Cortex of kidney (tissue), 1 donor: ENCODE results near the gene PKP1.

Source experiments
- DNase-seq: peaks from one replicate; lab custom pipeline; 2025; lab: John Stamatoyannopoulos, UW

PKP1 gene

DNA sequence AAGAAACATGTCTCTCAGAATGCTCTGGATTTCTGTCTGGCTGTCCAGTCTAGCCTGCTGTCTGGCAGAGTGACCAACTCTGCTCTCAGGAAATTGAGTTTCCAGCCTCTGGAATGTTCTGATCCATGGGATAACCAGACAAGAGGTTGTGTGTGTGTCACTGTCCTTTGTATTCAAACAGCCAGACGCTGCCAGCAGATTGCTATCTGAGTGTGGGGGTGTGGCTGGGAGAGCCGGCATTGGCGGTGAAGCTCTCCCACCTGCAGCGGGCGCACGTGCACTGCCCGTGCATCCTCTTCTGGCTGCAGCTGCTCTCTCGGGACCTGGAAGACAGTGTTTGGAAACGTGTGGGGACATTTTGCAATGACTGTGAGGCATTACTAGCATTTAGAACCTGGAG lies 26.1 kb downstream of the PKP1 start:
- DNase-seq = no peak

DNA sequence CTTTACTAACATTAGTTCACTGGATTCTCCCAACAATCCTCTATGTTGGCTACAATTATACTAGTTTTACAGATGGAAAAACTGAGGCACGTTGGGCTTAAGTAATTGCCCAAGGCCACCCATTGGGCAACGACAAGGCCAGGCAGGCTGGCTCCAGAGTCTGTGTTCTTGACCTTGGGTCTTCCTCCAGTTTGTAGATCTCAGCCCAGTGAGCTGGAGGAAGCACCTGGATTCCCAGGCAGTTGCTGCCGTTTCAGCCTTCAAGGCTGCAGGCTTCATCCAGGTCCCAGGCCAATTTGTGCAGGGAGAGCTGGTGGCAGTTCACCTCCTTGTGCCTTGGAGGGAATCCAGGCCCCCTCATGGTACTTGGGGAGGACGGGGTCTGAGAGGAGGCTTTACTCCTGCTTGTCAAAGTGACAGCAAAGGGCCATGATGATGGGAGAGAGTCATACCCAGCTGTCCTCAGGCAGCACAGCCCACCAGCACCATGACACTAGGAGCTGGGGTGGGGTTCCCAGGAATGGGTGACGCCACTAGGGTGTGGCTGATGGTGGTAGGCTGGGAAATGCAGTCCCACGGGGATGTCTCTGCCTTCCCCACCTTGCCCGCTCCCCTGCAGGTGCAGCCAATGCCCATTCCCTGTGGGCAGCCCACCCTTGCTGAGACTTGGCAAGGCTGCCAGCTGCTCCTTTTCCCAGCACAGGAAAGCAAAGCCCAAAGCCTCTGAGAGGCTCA lies 27.1 kb downstream of the PKP1 start:
- DNase-seq = no peak

DNA sequence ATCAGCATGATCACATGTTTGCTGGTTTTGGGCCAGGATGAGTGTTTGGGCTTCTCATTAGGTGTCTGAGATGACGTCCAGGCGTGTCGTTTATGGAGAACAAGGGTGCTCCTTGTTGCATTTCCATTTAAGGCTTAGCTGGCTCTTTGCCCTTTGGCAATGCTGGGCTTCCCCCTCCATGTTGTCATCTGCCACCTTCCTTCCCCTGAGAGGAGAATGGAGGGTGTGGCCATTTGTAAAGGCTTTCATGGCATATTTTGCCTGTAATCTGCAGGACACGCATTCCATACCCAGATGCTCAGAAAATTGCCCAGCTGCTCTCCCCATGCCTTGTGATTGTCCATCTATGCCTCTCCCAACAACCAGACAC lies 27.7 kb downstream of the PKP1 start:
- DNase-seq = no peak

DNA sequence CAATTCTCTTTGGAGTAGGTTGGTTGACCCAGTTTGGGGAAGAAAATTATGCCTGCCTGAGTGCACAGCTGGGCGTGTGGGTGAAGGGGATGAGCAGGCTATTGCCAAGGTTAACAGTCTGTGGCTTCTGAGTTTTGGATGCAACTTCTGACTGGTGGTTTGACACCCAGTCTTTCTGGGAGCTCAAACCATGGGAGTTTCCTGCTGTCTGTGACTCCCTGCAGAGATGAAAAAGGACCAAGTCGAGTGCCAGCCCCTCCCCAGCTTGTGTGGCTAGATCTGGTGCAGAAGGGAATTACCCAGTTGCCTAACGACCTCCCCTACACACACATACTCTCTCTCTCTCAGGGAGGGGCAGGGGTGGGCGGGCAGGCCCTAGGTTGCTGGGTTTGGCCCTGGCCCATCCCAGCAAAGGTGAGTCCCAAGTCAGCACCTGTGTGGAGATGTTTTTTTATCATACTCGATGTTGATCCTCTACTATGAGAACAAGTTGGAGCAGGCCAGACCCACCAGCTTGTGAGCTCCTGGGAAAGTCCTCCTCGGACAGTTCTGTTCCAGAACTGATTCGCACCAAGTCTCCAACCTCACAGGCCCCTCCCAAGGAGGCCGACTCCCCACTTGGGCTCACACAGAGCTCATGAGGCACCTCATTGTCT lies 28.2 kb downstream of the PKP1 start:
- DNase-seq = no peak

DNA sequence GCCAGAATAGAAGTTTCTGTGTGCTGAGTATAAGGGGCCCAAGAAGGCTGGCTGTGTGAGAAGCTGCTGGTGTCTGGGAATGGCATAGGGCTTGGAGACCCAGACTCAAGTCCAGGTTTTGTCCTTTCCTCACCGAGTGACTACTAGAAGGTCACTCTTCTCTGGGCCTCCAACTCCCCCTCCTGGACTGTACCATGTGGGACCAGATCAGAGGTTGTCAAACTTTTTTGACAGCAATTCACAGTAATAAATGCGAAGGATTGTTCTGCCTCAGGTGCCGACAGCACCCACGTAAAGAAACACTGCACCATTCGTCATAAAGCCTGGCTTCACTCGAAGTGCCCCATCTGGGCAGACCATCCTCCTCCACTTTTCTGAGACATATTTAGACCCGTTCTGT lies 29.0 kb downstream of the PKP1 start:
- DNase-seq = no peak

DNA sequence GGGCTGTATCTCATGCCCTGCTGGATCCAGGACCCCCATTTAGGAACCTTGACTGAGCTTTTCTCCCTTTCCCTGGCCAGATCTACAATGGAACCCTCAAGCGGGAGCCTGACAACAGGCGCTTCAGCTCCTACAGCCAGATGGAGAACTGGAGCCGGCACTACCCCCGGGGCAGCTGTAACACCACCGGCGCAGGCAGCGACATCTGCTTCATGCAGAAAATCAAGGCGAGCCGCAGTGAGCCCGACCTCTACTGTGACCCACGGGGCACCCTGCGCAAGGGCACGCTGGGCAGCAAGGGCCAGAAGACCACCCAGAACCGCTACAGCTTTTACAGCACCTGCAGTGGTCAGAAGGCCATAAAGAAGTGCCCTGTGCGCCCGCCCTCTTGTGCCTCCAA lies 29.8 kb downstream of the PKP1 start:
- no peak for DNase-seq

DNA sequence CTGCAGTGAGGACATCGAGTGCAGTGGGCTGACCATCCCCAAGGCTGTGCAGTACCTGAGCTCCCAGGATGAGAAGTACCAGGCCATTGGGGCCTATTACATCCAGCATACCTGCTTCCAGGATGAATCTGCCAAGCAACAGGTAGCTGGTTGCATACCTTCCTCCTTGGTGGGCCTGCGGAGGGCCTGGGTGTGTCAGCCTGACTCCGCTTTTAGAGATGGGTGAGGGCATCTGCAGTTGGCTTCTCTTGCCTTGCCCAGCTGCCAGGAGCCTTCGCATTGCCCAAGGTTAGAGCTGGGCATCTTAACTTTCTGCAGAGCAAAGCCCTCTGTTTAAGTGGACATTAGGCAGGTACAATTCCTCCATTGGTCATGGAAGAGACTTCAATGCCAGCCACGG lies 33.2 kb downstream of the PKP1 start:
- no peak for DNase-seq

DNA sequence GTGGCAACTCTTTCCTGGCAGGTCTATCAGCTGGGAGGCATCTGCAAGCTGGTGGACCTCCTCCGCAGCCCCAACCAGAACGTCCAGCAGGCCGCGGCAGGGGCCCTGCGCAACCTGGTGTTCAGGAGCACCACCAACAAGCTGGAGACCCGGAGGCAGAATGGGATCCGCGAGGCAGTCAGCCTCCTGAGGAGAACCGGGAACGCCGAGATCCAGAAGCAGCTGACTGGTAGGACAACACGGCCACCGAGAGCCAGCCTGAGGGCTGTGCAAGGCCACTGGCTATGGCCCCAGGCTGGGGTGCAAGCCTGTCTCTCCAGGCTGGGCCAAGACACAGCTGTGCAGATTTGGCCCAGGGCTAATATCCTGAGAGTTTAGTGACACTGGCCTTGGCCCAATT lies 34.2 kb downstream of the PKP1 start:
- DNase-seq = no peak

DNA sequence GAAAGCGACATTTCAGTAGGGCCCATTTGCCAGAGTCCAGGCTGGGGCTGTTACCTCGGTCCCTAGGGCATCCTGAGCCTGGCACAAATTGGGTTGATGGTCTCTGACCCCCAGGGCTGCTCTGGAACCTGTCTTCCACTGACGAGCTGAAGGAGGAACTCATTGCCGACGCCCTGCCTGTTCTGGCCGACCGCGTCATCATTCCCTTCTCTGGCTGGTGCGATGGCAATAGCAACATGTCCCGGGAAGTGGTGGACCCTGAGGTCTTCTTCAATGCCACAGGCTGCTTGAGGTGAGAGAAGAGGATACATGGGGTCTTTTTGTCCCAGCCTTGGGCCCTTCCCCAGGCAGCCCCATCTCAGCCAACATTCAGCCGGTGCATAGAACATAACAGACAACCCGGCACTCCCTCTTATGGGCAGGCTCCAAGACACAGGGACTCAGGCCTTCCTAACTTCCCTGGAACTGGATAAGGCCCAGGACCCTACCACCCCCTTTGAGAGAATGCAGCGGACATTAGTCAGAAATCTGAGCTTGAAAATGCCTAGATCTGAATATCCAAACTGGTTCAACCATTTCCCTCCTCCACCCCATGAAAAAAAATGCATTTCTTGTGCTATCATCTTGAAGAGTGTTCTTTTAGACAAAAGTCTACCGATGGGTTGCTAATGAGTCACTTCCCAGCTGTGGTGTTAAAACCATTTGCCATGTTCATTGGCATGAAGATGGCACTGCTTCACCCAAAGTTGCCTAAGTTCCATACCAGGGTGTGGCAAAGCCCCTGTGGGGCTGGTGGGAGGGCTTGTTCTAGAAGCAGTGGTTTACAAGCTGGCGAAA lies 35.4 kb downstream of the PKP1 start:
- DNase-seq = no peak

DNA sequence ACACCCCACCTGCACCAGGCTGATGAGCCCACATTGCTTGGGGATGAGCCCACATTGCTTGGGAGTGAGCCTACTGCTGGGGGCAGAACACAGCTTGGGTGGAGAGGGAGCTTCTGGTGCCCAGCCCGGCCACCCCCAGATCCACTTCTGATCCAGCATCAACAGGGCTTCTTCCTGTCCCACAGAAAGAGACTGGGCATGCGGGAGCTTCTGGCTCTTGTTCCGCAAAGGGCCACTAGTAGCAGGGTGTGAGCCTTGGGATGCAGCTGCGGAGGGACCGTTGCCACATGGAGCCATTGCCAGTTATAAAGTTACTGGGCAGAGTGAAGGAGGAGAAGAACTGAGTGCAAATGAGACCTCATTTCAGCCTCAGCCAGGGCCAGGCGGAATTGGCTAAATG lies 36.3 kb downstream of the PKP1 start:
- DNase-seq = no peak

DNA sequence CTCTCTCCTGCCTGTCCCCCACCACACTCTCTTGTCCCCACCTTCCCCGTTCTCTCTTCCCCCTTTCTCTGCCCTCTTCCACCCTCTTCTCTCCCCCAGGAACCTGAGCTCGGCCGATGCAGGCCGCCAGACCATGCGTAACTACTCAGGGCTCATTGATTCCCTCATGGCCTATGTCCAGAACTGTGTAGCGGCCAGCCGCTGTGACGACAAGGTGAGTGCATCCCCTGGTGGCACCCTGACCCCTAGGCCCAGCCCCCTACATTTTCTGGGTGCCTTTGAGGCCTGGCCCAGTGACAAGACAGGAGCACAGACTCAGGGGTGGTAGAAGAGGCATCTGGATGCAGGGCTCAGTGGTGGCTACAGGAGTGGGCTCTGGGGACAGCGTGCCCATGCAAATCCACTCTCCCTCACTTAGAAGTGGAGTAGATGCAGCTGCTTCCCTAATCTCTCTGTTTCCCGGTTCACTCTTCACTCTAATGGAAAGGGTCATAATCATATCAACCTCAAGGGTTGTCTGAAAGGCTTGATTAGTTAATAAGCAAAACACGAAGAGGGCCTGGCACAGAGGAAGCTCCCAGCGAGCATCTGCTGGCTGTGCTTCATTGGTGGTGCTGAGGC lies 37.0 kb downstream of the PKP1 start:
- no peak for DNase-seq

DNA sequence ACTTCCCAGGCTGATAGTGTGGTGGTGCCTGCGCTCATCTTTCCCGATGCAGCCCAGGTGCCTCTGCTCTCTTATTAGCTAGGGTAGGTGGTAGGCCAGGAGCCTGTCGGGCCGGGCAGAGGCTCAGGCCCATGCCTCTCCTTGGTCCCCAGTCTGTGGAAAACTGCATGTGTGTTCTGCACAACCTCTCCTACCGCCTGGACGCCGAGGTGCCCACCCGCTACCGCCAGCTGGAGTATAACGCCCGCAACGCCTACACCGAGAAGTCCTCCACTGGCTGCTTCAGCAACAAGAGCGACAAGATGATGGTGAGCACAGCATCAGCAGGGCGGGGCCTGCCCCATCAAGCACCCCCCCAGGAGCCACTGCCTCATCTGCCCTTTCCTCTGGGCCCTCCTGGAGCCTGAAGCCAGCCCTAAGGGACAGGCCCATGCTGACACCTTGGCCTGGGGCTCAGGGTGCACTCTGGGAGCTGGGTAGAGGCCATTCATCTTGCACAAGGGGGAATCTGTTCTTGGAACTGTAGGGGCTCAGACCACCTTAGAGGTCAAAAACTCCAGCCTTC lies 38.6 kb downstream of the PKP1 start:
- no peak for DNase-seq

DNA sequence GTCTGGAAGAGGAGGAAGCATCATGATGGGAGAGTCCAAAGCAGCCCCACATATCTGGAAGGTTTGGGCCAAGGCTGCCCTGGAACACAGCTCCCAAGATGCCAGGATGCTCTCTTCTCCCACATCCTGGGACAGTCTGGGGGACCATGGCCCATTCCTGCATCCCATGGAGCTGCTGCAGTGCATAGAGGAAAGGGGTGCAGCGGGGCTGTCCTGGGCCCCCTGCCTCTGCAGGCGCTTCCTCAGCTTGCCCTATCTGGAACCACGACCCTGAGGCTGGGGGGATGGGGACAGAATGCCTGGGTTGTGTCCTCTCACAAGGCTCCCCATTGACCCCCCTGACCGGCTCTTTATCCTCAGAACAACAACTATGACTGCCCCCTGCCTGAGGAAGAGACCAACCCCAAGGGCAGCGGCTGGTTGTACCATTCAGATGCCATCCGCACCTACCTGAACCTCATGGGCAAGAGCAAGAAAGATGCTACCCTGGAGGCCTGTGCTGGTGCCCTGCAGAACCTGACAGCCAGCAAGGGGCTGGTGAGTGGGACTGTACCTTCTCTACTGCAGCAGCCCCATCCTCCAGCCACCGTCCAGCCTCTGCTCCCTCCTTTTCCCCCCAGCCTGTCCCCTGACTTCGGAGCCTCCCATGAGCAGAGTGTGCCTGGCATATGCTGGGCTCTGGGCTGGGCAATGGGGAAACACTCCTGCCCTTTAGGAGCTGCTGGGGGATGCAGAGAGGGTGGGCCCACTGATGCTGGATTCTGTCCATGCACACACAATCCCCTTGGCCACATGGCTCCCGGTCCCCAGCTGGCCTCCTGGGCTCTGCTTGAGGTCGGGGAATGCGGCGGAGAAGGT lies 39.6 kb downstream of the PKP1 start:
- no peak for DNase-seq

DNA sequence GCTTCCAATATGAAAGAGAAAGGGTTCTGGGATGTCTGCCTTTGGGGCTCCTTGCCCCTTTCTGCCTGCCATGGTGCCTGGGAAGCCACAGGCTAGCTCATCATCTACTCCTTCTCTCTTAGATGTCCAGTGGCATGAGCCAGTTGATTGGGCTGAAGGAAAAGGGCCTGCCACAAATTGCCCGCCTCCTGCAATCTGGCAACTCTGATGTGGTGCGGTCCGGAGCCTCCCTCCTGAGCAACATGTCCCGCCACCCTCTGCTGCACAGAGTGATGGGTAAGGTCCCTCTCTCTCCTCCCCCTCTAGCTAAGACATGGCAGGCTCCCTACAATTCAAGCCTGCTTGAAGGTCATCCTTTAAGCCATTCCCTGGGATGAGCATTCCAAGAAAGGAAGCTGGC lies 41.0 kb downstream of the PKP1 start:
- no peak for DNase-seq

DNA sequence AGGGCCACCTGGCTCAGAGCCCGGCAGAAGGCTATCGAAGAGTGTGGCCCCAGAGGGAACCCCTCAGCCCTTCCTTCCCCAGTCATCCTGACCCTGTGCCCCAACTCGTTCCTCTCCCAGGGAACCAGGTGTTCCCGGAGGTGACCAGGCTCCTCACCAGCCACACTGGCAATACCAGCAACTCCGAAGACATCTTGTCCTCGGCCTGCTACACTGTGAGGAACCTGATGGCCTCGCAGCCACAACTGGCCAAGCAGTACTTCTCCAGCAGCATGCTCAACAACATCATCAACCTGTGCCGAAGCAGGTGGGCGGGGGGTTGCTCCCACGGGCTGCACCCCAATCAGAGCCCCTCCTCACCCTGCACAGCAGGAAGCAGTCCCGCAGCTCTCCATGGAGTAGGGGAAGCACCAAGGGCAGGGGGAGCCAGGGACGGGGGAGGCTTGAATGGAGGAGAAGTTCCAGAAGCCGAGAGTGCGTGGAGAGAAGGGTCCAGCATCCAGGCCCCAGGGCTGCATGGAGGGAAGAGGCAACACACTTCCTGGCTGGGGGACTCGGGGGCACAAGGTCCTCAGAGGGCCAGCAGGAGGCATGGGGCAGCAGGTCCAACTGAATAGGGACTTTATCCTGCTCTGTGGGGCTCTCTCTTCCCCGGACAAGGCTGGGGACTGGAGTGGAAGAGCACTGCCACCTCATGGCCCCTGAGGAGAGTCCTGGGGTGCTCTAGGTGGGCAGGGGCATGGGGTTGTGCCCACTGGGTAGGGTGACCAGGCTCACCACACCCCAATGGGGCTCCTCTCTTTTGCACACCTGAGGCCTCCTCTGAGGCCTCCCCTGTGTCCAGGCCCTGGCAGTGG lies 41.7 kb downstream of the PKP1 start:
- DNase-seq = no peak

DNA sequence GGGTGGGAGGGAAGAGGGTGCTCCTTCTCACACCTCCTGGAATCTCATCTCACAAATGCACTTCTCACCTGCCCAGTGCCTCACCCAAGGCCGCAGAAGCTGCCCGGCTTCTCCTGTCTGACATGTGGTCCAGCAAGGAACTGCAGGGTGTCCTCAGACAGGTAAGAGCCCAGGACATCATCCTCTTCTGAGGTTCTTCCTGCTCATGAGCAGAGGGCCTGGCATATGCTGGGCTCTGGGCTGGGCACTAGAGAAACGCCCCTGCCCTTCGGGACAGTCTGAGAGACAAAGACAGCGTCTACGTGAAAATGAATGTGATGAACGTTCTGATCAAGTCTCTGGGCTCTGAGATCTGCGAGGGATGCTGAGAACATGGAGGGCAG lies 42.4 kb downstream of the PKP1 start:
- DNase-seq = no peak

DNA sequence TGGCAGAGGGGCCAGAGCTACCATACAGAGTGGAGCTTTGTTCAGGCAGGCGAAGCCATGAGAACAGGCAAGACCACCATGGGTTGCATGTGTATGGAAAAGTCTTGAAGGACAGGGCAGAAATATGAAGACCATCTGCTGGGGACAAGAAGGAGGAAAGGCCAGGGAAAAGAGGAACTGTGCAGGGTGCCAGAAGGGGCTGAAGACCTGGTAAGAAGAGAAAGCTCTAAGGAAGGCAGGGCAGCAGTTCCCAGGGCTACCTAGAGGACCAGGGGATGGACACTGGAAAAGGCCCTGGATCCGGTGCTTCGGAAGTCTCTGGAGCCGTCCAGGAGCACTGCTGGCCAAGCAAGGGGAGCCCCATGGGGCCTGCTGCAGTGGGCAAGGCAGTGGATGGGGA lies 43.4 kb downstream of the PKP1 start:
- DNase-seq = no peak

DNA sequence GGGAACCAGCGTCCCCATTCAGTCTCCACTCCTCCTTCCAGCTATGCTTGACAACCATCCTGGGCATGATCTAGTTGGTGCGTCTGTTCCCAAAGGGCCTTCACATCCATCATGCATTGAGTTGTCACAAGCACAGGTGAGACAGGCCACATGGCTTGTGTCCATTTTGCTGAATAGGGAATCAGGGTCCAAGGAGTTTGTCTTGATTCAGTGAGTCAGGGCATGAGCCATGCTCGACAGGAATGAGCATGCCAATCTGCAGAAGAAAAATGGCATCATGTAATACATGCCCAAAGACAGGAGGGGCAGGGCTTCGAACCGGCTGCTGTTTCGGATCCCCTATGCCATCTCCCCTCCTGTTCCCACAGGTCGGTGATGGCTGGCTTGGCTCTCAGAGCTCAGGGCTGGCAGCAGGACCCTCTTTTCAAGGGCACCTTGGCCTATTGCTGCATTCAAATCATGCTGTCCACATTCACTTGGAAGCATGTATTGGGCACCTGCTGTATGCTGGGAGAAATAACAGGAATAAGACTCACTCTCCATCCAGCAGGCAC lies 44.5 kb downstream of the PKP1 start:
- DNase-seq = no peak

DNA sequence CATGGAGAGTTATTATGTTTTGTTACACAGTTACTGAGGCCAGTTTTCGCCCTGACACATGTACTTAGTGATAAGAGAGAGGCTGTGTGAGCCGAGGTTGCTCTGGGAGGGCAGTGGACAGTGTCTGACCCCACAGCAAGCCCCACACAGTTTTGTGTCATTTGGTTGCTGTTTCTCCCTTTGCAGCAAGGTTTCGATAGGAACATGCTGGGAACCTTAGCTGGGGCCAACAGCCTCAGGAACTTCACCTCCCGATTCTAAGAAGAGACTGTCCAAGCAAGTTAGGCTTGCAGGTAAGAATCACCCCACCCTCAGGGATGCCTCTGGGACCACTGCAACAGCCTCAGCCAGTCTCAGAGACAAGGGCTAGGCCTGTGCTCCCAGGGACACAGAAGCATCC lies 45.3 kb downstream of the PKP1 start:
- no peak for DNase-seq

DNA sequence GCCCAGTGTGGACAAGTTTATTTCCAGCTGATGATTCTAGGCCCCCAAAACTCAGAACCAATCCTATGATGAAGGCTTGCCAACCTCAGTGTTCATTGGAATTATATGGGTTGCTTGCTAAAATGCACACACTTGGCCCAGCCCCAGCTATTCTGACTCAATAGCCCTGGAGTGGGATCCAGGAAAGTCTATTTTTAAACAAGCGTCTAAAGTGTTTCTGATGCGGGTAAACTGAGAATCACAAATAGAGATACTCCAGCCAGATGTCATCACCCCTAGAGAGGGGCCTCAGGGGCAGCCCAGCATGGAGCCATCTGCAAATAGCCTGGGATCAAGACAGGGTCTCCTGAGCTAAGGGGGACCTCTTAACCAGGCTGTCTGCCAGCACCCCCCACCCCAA lies 46.0 kb downstream of the PKP1 start:
- DNase-seq = no peak
